HepG2 (cell line): ENCODE results near the gene BRMS1. TPM values are rescaled to one million over a fixed set of nuclear protein-coding genes. Genes with fewer than 3 reads are reported as not detected.

Experiments used
- ATF7-NPFF ChIP-seq: sonication (generic); formaldehyde crosslinking; IDR thresholded peaks from 2 replicates; pipeline ENCODE4 v1.8.1; 2023; ENCODE audit warnings: mild to moderate bottlenecking, low read depth, missing genetic modification reagents, moderate library complexity
- BHLHE40 ChIP-seq: IDR thresholded peaks from 2 replicates; pipeline ENCODE4 v1.6.1; 2011; ENCODE audit warnings: low read length, improper control_type of control experiment
- CCAR2 ChIP-seq: fragments of 200-400 bp; formaldehyde crosslinking; optimal IDR thresholded peaks from 2 replicates; pipeline ENCODE3; 2018; ENCODE audit warnings: low read depth, mild to moderate bottlenecking, low read length, moderate library complexity
- FOXA3 ChIP-seq: IDR thresholded peaks from 2 replicates; pipeline ENCODE4 v1.6.1; 2016; ENCODE audit warnings: missing genetic modification reagents, missing compliant biosample characterization
- FOXM1 ChIP-seq: sonication (generic); formaldehyde crosslinking; IDR thresholded peaks from 2 replicates; pipeline ENCODE4 v1.5.0; 2020; ENCODE audit warnings: missing genetic modification reagents
- HMG20B ChIP-seq: conservative IDR thresholded peaks from 2 replicates; pipeline ENCODE4 v1.6.1; 2016; ENCODE audit warnings: missing genetic modification reagents, missing compliant biosample characterization
- RXRA ChIP-seq: sonication (generic); formaldehyde crosslinking; IDR thresholded peaks from 2 replicates; pipeline ENCODE4 v1.5.1; 2020; ENCODE audit warnings: missing genetic modification reagents
- SOX13 ChIP-seq, 3 experiments: fragments of 450-650 bp in 1 of 3; sonication (generic) in 1 of 3; formaldehyde crosslinking in 1 of 3; IDR thresholded peaks in 2 of 3; conservative IDR thresholded peaks in 1 of 3; 2 replicates each; pipeline versions ENCODE4 v1.5.0 to v1.6.1; 2016 to 2020; ENCODE audit warnings: antibody characterized with exemption in 1 of 3, mild to moderate bottlenecking in 1 of 3, missing compliant biosample characterization in 1 of 3, missing genetic modification reagents in 1 of 3, moderate library complexity in 1 of 3
- TCF7L2 ChIP-seq: IDR thresholded peaks from 2 replicates; pipeline ENCODE4 v1.6.1; 2011; ENCODE audit warnings: mild to moderate bottlenecking, low read depth, low read length, moderate library complexity
- ZBTB7A ChIP-seq: sonication (generic); formaldehyde crosslinking; IDR thresholded peaks from 2 replicates; pipeline ENCODE4 v1.8.0; 2022; ENCODE audit warnings: mild to moderate bottlenecking, missing genetic modification reagents
- ZFP37 ChIP-seq: sonication (generic); formaldehyde crosslinking; IDR thresholded peaks from 2 replicates; pipeline ENCODE4 v1.4.0; 2020; ENCODE audit warnings: missing genetic modification reagents, borderline replicate concordance
- ZFYVE20 ChIP-seq: sonication (generic); formaldehyde crosslinking; IDR thresholded peaks from 2 replicates; pipeline ENCODE4 v1.8.0; 2023; ENCODE audit warnings: low read depth, mild to moderate bottlenecking, moderate library complexity, missing genetic modification reagents, borderline replicate concordance
- ZKSCAN8 ChIP-seq: IDR thresholded peaks from 2 replicates; pipeline ENCODE4 v1.6.1; 2016; ENCODE audit warnings: borderline replicate concordance, missing genetic modification reagents, missing compliant biosample characterization
- ZNF44 ChIP-seq: sonication (generic); formaldehyde crosslinking; IDR thresholded peaks from 2 replicates; pipeline ENCODE4 v1.5.1; 2020; ENCODE audit warnings: mild to moderate bottlenecking, missing genetic modification reagents
- ZNF720 ChIP-seq: sonication (generic); formaldehyde crosslinking; IDR thresholded peaks from 2 replicates; pipeline ENCODE4 v1.4.0; 2020; ENCODE audit warnings: missing genetic modification reagents
- ZNF773 ChIP-seq: sonication (generic); formaldehyde crosslinking; IDR thresholded peaks from 2 replicates; pipeline ENCODE4 v1.4.0; 2020; ENCODE audit warnings: missing genetic modification reagents, borderline replicate concordance
- ZNF782 ChIP-seq: sonication (generic); formaldehyde crosslinking; IDR thresholded peaks from 2 replicates; pipeline ENCODE4 v1.4.0; 2020; ENCODE audit warnings: missing genetic modification reagents, mild to moderate bottlenecking, borderline replicate concordance
- ZNF839 ChIP-seq: sonication (generic); formaldehyde crosslinking; IDR thresholded peaks from 2 replicates; pipeline ENCODE4 v1.4.0; 2020; ENCODE audit warnings: missing genetic modification reagents, mild to moderate bottlenecking, borderline replicate concordance
- ZNF891 ChIP-seq: sonication (generic); formaldehyde crosslinking; IDR thresholded peaks from 2 replicates; pipeline ENCODE4 v1.5.0; 2020; ENCODE audit warnings: mild to moderate bottlenecking, missing genetic modification reagents
- polyA plus RNA-seq, 8 experiments: library from polyadenylated mRNA; depleted of rRNA in 3 of 8; stranded (reverse) in 7 of 8; unstranded in 1 of 8; fragments of >200 nt; fragmentation: Illumina TruSeq in 4 of 8; extraction: Trizol in 4 of 8; gene quantifications; 2 replicates each; pipeline versions ENCODE4 v1.2.1 to v1.2.3, GENCODE V29; 2011 to 2016; ENCODE audit warnings: low read depth in 4 of 8, missing spikeins in 1 of 8, mixed read lengths in 1 of 8; ENCODE audit not compliant: insufficient read depth in 1 of 8
- total RNA-seq, 5 experiments: library from RNA; depleted of rRNA; stranded (reverse); fragments of >200 nt; fragmentation: Illumina TruSeq; extraction: Trizol; gene quantifications; 2 replicates each; pipeline ENCODE4 v1.2.3, GENCODE V29; 2016; ENCODE audit warnings: low read depth in 1 of 5
- TF ChIP-seq, protein P1 (sequence below): sonication (generic); formaldehyde crosslinking; IDR thresholded peaks from 2 replicates; pipeline ENCODE4 v1.8.1; 2023; ENCODE audit warnings: mild to moderate bottlenecking, moderate library complexity, missing genetic modification reagents
- TF ChIP-seq, protein P2 (sequence below): fragments of 450-650 bp; IDR thresholded peaks from 2 replicates; pipeline ENCODE4 v1.6.1; 2016
- TF ChIP-seq, protein P3 (sequence below): sonication (generic); formaldehyde crosslinking; IDR thresholded peaks from 2 replicates; pipeline ENCODE4 v1.4.0; 2020; ENCODE audit warnings: missing genetic modification reagents, mild to moderate bottlenecking, borderline replicate concordance

The BRMS1 gene
- total and polyA plus RNA-seq, 2 of the 13 experiments (the other 11 are each of a cell fraction or from before 2014, with no cell fraction given), result 15.8 to 55.7 TPM

DNA sequence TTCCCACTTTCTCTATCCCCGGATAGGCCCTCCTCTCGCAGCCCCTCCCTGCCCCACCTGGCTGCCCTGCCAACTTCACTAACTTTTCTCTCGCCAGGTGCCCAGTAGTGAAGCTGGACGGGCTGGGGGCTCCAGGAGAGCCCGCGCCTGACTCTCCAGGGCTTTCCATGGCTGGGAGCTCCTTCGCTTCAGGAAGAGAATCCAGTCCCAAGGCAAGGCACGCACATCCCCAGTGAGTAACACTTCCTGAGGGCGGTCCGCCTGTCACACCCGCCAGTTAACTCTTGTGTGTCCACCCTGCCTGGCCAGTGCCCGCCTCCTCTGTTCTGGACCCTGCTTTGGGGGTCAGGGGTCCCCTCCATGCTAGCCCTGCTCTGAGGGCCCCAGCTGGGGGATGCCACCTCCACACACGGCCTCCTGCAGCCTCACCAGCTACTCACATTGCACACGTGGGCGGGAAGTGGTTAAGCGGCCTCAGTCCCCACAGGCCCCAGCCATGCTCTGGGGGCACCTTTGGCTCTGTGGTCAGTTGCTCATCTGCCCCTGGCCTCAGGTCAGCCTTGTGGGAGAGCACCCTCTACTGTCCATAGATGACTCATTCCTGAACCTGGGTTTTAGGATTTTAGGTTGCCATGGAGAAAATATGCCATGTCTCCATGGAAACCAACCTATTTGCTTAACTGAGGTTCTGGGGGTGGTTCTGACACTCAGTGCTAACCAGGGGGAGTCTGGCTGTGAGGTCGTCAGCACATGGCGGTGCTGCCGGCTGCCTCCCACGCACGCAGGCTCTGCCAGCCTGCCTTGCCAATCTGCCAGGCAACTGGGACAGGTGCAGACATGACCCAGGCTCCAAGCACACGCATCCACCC lies 8.4 kb downstream of the BRMS1 start, which contains the start of gene RIN1 (continued):
- TF ChIP-seq CCAR2 (peak; percentile 69), ZNF891 (CRISPR knock-in tag) (peak; percentile 89), BHLHE40 (peak; percentile 52), ZBTB7A (CRISPR knock-in tag) (peak; percentile 89), ZFP37 (CRISPR knock-in tag) (no peak), TCF7L2 (no peak), ZKSCAN8 (CRISPR knock-in tag) (0 out of 2 replicates have a peak, but pooled peaks have one; percentile 71), FOXM1 (no peak), RXRA (CRISPR knock-in tag) (peak; percentile 85), FOXA3 (peak; percentile 64), ATF7-NPFF (CRISPR knock-in tag) (0 out of 2 replicates have a peak, but pooled peaks have one; percentile 36), HMG20B (CRISPR knock-in tag) (peak; percentile 64; the same call in 1 of the 2 replicates), ZFYVE20 (CRISPR knock-in tag) (no peak), ZNF720 (CRISPR knock-in tag) (no peak), ZNF782 (CRISPR knock-in tag) (no peak), ZNF773 (CRISPR knock-in tag) (no peak), SOX13 (IDR thresholded peaks at IDR 0.05) (no peak), SOX13 (CRISPR knock-in tag; conservative IDR thresholded peaks at IDR 0.05 in 1 of 2, IDR thresholded peaks at IDR 0.05 in 1 of 2) (peak in 1 of 2 experiments; percentile 37; a peak in 2 of 4 replicates), ZNF839 (CRISPR knock-in tag) (peak; percentile 80; the same call in 1 of the 2 replicates), ZNF44 (CRISPR knock-in tag) (no peak)
- TF ChIP-seq, protein P1, sequence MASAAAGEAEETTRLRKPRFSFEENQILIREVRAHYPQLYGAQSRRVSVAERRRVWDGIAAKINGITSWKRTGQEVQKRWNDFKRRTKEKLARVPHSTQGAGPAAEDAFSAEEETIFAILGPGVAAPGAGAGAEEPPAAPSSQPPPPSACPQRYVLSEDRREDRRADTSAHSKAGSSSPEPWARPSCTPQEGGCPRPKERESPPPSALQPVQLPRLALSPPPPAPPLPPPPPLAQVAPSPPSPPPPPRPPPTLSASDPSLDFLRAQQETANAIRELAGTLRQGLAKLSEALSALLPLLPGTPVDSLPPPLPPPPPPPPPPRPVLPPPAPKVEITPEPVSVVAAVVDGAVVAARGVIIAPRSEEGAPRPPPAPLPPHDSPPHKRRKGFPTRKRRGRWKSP (CRISPR knock-in tag), result peak; percentile 89
- TF ChIP-seq, protein P2, sequence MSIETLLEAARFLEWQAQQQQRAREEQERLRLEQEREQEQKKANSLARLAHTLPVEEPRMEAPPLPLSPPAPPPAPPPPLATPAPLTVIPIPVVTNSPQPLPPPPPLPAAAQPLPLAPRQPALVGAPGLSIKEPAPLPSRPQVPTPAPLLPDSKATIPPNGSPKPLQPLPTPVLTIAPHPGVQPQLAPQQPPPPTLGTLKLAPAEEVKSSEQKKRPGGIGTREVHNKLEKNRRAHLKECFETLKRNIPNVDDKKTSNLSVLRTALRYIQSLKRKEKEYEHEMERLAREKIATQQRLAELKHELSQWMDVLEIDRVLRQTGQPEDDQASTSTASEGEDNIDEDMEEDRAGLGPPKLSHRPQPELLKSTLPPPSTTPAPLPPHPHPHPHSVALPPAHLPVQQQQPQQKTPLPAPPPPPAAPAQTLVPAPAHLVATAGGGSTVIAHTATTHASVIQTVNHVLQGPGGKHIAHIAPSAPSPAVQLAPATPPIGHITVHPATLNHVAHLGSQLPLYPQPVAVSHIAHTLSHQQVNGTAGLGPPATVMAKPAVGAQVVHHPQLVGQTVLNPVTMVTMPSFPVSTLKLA, result peak; percentile 82
- TF ChIP-seq, protein P3, sequence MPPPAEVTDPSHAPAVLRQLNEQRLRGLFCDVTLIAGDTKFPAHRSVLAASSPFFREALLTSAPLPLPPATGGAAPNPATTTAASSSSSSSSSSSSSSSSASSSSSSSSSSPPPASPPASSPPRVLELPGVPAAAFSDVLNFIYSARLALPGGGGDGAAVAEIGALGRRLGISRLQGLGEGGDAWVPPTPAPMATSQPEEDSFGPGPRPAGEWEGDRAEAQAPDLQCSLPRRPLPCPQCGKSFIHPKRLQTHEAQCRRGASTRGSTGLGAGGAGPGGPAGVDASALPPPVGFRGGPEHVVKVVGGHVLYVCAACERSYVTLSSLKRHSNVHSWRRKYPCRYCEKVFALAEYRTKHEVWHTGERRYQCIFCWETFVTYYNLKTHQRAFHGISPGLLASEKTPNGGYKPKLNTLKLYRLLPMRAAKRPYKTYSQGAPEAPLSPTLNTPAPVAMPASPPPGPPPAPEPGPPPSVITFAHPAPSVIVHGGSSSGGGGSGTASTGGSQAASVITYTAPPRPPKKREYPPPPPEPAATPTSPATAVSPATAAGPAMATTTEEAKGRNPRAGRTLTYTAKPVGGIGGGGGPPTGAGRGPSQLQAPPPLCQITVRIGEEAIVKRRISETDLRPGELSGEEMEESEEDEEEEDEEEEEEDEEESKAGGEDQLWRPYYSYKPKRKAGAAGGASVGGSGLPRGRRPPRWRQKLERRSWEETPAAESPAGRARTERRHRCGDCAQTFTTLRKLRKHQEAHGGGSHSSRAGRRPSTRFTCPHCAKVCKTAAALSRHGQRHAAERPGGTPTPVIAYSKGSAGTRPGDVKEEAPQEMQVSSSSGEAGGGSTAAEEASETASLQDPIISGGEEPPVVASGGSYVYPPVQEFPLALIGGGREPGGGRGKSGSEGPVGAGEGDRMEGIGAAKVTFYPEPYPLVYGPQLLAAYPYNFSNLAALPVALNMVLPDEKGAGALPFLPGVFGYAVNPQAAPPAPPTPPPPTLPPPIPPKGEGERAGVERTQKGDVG (CRISPR knock-in tag), result peak; percentile 49; the same call in 1 of the 2 replicates
